ENCODE measurements around the gene DNAH14.
"Not testable (repeated sequence)": the region's sequence is repeated elsewhere in the genome, so short reads cannot be mapped to it uniquely, and the experiment has no call there.

- not testable (repeated sequence) for TF ChIP-seq POLR2A, POLR2AphosphoS5 (IDR thresholded peaks at IDR 0.05)
These were observed 11.3 kb downstream of the DNAH14 start for GRCh38 chr1:224940735-224941134.
